ENCODE measurements around the gene MOCS3.

MOCS3 gene

GRCh38 chr20:50924261-50924920 lies 34.2 kb upstream of the MOCS3 start:
- H3K27me3 Mint-ChIP-seq: no peaks in the 10 kb centered on the region
- DNase-seq (no peak), ATAC-seq (replicated peaks) (no peak)
- H3K36me3 Mint-ChIP-seq (ENCODE audit: insufficient read depth): peaks cover 35% of the 10 kb centered on the region
- peaks cover 47 to 74% of the 10 kb centered on the region in 2 donors for H3K4me1 Mint-ChIP-seq (ENCODE audit: low read depth in 2 of 2)
- peak overlapping the region; percentile 20 to 85 for H3K27ac Mint-ChIP-seq
- peak overlapping the region in 1 of 2 donors; percentile 33 for H3K4me3 Mint-ChIP-seq
- H3K9me3 Mint-ChIP-seq: no peaks in the 10 kb centered on the region

GRCh38 chr20:50926530-50926929 lies 32.1 kb upstream of the MOCS3 start:
- peak overlapping the region in 1 of 2 donors; percentile 50 for H3K4me3 Mint-ChIP-seq
- DNase-seq (no peak), ATAC-seq (replicated peaks) (no peak)
- H3K27me3 Mint-ChIP-seq: no peaks in the 10 kb centered on the region
- peaks cover 52% of the 10 kb centered on the region for H3K36me3 Mint-ChIP-seq (ENCODE audit: insufficient read depth)
- peak overlapping the region in 1 of 2 donors; percentile 85 for H3K27ac Mint-ChIP-seq
- H3K4me1 Mint-ChIP-seq (ENCODE audit: low read depth in 2 of 2): peaks cover 46 to 61% of the 10 kb centered on the region in 2 donors
- H3K9me3 Mint-ChIP-seq: no peaks in the 10 kb centered on the region

- Mint-ChIP-seq H3K27ac (peak overlapping the region; percentile 8 to 98), H3K27me3 (no peaks in the 10 kb centered on the region), H3K4me3 (peak overlapping the region; percentile 96 to 99), H3K9me3 (no peaks in the 10 kb centered on the region), H3K4me1 (ENCODE audit: low read depth in 2 of 2) (peaks cover 40 to 47% of the 10 kb centered on the region in 2 donors), H3K36me3 (ENCODE audit: insufficient read depth) (peaks cover 51% of the 10 kb centered on the region)
- ATAC-seq (replicated peaks): no peak
- no peak for DNase-seq
Observed at GRCh38 chr20:50928469-50928868, 30.1 kb upstream of the MOCS3 start.

- H3K4me3 Mint-ChIP-seq: peak overlapping the region; percentile 96 to 99
- peaks cover 40 to 47% of the 10 kb centered on the region in 2 donors for H3K4me1 Mint-ChIP-seq (ENCODE audit: low read depth in 2 of 2)
- peak; percentile 63 for ATAC-seq (replicated peaks)
- peak overlapping the region; percentile 98 for H3K27ac Mint-ChIP-seq
- H3K9me3 Mint-ChIP-seq: no peaks in the 10 kb centered on the region
- peak; percentile 92 to 95 (median 93) for DNase-seq
- peaks cover 54% of the 10 kb centered on the region for H3K36me3 Mint-ChIP-seq (ENCODE audit: insufficient read depth)
- H3K27me3 Mint-ChIP-seq: no peaks in the 10 kb centered on the region
Observed at GRCh38 chr20:50929299-50930138, 29.1 kb upstream of the MOCS3 start.

- DNase-seq (peak in 2 of 3 experiments; percentile 6 to 14), ATAC-seq (replicated peaks) (peak; percentile 0)
- Mint-ChIP-seq H3K4me3 (peak overlapping the region; percentile 96 to 99), H3K9me3 (no peaks in the 10 kb centered on the region), H3K27me3 (no peaks in the 10 kb centered on the region), H3K27ac (peak overlapping the region; percentile 98), H3K4me1 (ENCODE audit: low read depth in 2 of 2) (peaks cover 35 to 40% of the 10 kb centered on the region in 2 donors), H3K36me3 (ENCODE audit: insufficient read depth) (peaks cover 62% of the 10 kb centered on the region)
Observed at GRCh38 chr20:50930139-50930975, 28.3 kb upstream of the MOCS3 start.

GRCh38 chr20:50930976-50931305 lies 27.7 kb upstream of the MOCS3 start:
- H3K36me3 Mint-ChIP-seq (ENCODE audit: insufficient read depth): peaks cover 63% of the 10 kb centered on the region
- H3K4me1 Mint-ChIP-seq (ENCODE audit: low read depth in 2 of 2): peaks cover 30 to 34% of the 10 kb centered on the region in 2 donors
- H3K27ac Mint-ChIP-seq: peak overlapping the region; percentile 98
- peak overlapping the region; percentile 96 to 99 for H3K4me3 Mint-ChIP-seq
- no peaks in the 10 kb centered on the region for H3K27me3 Mint-ChIP-seq
- peak in 1 of 3 experiments; percentile 68 for DNase-seq
- H3K9me3 Mint-ChIP-seq: no peaks in the 10 kb centered on the region
- peak; percentile 54 for ATAC-seq (replicated peaks)

- Mint-ChIP-seq H3K4me3 (peak within 1 kb of the TSS; percentile 96 to 99), H3K36me3 (ENCODE audit: insufficient read depth) (peaks cover 66% of the 10 kb centered on the region), H3K9me3 (no peaks in the 10 kb centered on the region), H3K27ac (peak within 1 kb of the TSS; percentile 98), H3K4me1 (ENCODE audit: low read depth in 2 of 2) (peaks cover 28 to 31% of the 10 kb centered on the region in 2 donors), H3K27me3 (no peaks in the 10 kb centered on the region)
- ATAC-seq (replicated peaks): peak; percentile 68
- peak; percentile 90 to 93 (median 90) for DNase-seq
Observed at GRCh38 chr20:50931306-50932015, 27.2 kb upstream of the MOCS3 start, which contains the start of gene ADNP. TSS of gene ADNP (minus strand) at chr20:50931437. CDS start at chr20:50903996, 27,441 bp downstream.

DNA sequence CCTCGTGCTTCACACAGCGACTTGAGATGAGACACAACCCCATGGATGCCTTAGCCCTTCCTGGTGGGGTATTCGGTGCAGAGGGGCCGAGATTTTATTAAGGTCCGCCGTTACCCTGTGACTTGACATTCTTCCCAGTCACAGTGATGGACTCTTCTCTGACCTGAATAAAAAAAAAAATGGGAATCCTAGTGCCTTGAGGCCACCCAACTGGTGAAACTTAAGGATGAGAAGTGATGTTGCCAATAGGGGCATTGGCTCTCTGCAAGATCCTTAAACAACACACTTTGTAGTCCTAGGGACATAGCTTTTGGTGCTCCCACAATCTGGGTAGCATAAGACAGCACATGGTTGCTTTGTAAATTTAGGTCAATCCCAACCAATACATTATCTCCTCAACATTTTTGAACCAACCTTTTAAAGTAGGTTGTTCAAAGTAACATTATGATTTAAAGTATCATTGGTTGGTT lies 26.6 kb upstream of the MOCS3 start:
- ATAC-seq (replicated peaks) (no peak), DNase-seq (no peak)
- H3K27me3 Mint-ChIP-seq: no peaks in the 10 kb centered on the region
- no peaks in the 10 kb centered on the region for H3K9me3 Mint-ChIP-seq
- H3K36me3 Mint-ChIP-seq (ENCODE audit: insufficient read depth): peaks cover 71% of the 10 kb centered on the region
- H3K27ac Mint-ChIP-seq: peak overlapping the region; percentile 98
- peaks cover 28 to 30% of the 10 kb centered on the region in 2 donors for H3K4me1 Mint-ChIP-seq (ENCODE audit: low read depth in 2 of 2)
- peak overlapping the region; percentile 96 to 99 for H3K4me3 Mint-ChIP-seq

- Mint-ChIP-seq H3K4me1 (ENCODE audit: low read depth in 2 of 2) (peaks cover 23% of the 10 kb centered on the region in 2 donors), H3K27ac (peak overlapping the region in 1 of 2 donors; percentile 98), H3K36me3 (ENCODE audit: insufficient read depth) (peaks cover 69% of the 10 kb centered on the region), H3K27me3 (no peaks in the 10 kb centered on the region), H3K4me3 (peak overlapping the region; percentile 96 to 99), H3K9me3 (no peaks in the 10 kb centered on the region)
- DNase-seq (no peak), ATAC-seq (replicated peaks) (no peak)
Observed at GRCh38 chr20:50932691-50933280, 25.8 kb upstream of the MOCS3 start.

DNA sequence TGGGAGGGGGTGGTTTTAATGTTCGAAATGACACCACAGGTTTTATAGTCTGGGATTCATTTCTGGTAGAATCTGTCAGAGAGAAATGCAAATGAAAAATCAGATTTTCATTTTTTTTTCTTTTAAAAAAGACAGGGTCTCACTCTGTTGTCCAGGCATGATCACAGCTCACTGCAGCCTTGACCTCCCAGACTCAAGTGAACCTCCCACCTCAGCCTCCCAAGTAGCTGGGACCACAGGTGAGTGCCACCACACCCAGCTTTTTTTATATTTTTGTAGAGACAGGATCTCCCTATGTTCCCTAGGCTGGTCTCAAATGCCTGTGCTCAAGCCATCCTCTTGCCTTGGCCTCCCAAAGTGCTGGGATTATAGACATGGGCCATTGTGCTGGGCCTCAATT lies 25.0 kb upstream of the MOCS3 start:
- Mint-ChIP-seq H3K4me1 (ENCODE audit: low read depth in 2 of 2) (peaks cover 15 to 16% of the 10 kb centered on the region in 2 donors), H3K9me3 (no peaks in the 10 kb centered on the region), H3K27me3 (no peaks in the 10 kb centered on the region), H3K4me3 (no peak overlapping the region), H3K36me3 (ENCODE audit: insufficient read depth) (peaks cover 76% of the 10 kb centered on the region), H3K27ac (no peak overlapping the region)
- ATAC-seq (replicated peaks) (no peak), DNase-seq (no peak)

- H3K4me1 Mint-ChIP-seq (ENCODE audit: low read depth in 2 of 2): peaks cover 2 to 3% of the 10 kb centered on the region in 2 donors
- DNase-seq (no peak), ATAC-seq (replicated peaks) (peak; percentile 50)
- no peak overlapping the region for H3K27ac Mint-ChIP-seq
- H3K36me3 Mint-ChIP-seq (ENCODE audit: insufficient read depth): peaks cover 95% of the 10 kb centered on the region
- H3K9me3 Mint-ChIP-seq: no peaks in the 10 kb centered on the region
- no peaks in the 10 kb centered on the region for H3K27me3 Mint-ChIP-seq
- no peak overlapping the region for H3K4me3 Mint-ChIP-seq
Observed at GRCh38 chr20:50943069-50943468, 15.5 kb upstream of the MOCS3 start.

- H3K27me3 Mint-ChIP-seq: no peaks in the 10 kb centered on the region
- peaks cover 99% of the 10 kb centered on the region for H3K36me3 Mint-ChIP-seq (ENCODE audit: insufficient read depth)
- no peak overlapping the region for H3K4me3 Mint-ChIP-seq
- H3K4me1 Mint-ChIP-seq (ENCODE audit: low read depth in 2 of 2): peaks cover 2 to 3% of the 10 kb centered on the region in 2 donors
- no peak overlapping the region for H3K27ac Mint-ChIP-seq
- H3K9me3 Mint-ChIP-seq: no peaks in the 10 kb centered on the region
- ATAC-seq (replicated peaks) (no peak), DNase-seq (no peak)
Observed at GRCh38 chr20:50948132-50948785, 10.4 kb upstream of the MOCS3 start.
